Panc1 (cell line): ENCODE measurements around the gene SDK1.

ENCODE experiments used
- POLR2AphosphoS5 ChIP-seq: IDR thresholded peaks from 2 replicates; pipeline ENCODE4 v1.6.1; 2012; ENCODE audit warnings: mild to moderate bottlenecking, low read depth, low read length, moderate library complexity
- SIN3A ChIP-seq: IDR thresholded peaks from 2 replicates; pipeline ENCODE4 v1.6.1; 2012; ENCODE audit warnings: low read depth, mild to moderate bottlenecking, low read length, moderate library complexity, borderline replicate concordance; ENCODE audit not compliant: insufficient read depth
- TF ChIP-seq, protein P1 (sequence below): fragments of 450-650 bp; IDR thresholded peaks from 2 replicates; pipeline ENCODE4 v1.5.1; 2017; ENCODE audit warnings: mild to moderate bottlenecking

DNA sequence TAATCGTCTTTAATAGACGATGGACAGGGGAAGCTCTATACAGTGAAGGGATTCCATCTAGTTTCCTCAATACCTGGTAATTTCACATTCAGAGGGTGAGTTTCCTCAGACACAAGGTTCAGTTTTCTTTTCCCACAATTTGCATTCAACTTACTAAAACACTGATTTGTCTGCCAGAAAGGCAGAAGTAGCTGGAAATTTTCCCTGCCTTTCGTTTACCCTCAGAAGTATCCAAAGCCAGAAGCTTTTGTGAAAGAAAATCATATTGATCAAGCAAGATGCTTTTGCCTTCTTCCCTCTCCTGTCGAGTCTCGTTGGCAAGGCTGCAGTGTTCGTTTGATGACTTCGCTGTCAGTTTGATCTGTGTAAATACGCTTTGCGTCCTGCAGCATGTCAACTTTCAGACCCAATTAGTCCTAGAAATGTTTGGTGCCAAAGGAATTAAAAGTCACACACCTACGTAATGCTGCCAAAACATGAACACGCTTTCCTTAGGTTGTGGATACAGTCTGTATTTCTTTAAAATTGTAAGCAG, 749.1 kb downstream of the SDK1 start:
- TF ChIP-seq, protein P1, sequence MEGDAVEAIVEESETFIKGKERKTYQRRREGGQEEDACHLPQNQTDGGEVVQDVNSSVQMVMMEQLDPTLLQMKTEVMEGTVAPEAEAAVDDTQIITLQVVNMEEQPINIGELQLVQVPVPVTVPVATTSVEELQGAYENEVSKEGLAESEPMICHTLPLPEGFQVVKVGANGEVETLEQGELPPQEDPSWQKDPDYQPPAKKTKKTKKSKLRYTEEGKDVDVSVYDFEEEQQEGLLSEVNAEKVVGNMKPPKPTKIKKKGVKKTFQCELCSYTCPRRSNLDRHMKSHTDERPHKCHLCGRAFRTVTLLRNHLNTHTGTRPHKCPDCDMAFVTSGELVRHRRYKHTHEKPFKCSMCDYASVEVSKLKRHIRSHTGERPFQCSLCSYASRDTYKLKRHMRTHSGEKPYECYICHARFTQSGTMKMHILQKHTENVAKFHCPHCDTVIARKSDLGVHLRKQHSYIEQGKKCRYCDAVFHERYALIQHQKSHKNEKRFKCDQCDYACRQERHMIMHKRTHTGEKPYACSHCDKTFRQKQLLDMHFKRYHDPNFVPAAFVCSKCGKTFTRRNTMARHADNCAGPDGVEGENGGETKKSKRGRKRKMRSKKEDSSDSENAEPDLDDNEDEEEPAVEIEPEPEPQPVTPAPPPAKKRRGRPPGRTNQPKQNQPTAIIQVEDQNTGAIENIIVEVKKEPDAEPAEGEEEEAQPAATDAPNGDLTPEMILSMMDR, result no peak
- TF ChIP-seq SIN3A (no peak), POLR2AphosphoS5 (no peak)
